T-helper 1 cell treated with Interleukin-12 subunit alpha and Interleukin-12 subunit beta and Interleukin-4 antibody, amounts not matched to agents 30 ng/mL and 1 ng/mL, for 36 hours (primary cell): ENCODE data around the gene FBLN1. TPM values are rescaled to one million over a fixed set of nuclear protein-coding genes. Genes with fewer than 3 reads are reported as not detected.

ENCODE experiments used
- intact Hi-C: fragments of 100-400 bp; cut with micrococcal nuclease; formaldehyde crosslinking; loops from one replicate; pipeline ENCODE4 v1.15.1; 2024
- total RNA-seq: library from RNA; stranded (reverse); gene quantifications from 2 replicates; pipeline ENCODE4 v1.2.3, GENCODE V29; 2022

The FBLN1 gene
- total RNA-seq, 1 donor from 2014 or later = not detected

DNA sequence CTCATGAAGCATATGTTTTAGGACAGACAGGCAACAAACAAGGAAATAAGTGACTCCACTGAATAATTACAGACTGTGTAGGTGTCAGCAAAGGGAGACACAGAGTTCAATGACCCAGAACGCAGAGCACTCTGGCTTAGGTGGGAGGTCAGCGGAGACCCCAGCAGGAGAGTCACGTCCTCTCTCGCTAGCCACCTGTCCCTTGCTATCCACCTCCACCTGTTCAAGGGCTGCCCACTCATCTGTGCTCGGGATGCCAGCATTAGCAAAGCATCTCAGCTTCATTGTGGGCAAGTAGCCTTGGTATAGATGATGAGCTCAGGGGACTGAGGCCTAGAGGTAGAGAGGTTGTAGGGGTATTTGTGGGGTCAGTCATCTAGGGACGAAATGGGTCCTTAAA lies 147.1 kb downstream of the FBLN1 start:
- intact Hi-C loops = loop anchor here (5.0 kb wide), 2 partner anchors 73 to 467 kb away; no protein-coding TSS in a partner anchor

DNA sequence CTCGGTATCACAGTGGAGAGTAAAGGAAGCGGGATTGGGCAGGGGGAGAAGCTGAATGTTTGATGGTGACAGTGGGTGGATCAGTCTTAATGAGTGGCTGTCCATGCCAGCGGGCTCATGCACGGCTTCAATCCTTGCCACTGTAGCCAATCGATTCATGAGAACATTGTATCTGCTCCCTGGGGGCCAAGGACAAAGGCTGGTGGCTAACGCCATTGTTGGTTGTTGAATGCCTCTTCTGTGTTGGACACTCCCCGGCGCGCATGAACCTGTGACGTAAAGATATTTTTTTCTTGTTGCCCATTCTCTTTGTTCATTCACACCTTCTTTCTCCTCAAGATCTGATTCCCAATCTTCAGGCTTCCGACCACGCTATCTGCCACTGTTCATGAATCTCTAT lies 148.0 kb downstream of the FBLN1 start:
- intact Hi-C loops = no loop called here

Other genes with a start within 250 kb of the FBLN1 start
- not detected in 2 replicates for gene UPK3A, start 217.9 kb upstream of the FBLN1 start, total RNA-seq
- gene FAM118A, start 192.9 kb upstream of the FBLN1 start, total RNA-seq = 41.2 and 47.0 TPM in 2 replicates
- 0.44 TPM in 2 replicates for gene SMC1B, start 89.3 kb upstream of the FBLN1 start, total RNA-seq
- gene RIBC2, start 89.2 kb upstream of the FBLN1 start, total RNA-seq = 7.6 and 8.9 TPM in 2 replicates
- 84.2 and 88.2 TPM in 2 replicates for gene ATXN10, start 169.0 kb downstream of the FBLN1 start, total RNA-seq